GM13976 (cell line): ENCODE measurements around the gene TMEM181.
A peak's percentile ranks its signal among the peaks of the same experiment; 100 is the strongest.
"Not testable (repeated sequence)": the region's sequence is repeated elsewhere in the genome, so short reads cannot be mapped to it uniquely, and the experiment has no call there.

Experiments
- DNase-seq: peaks from one replicate; pipeline ENCODE4 v3.0.0; 2012; ENCODE audit warnings: low spot score
- CTCF ChIP-seq: IDR thresholded peaks from 2 replicates; pipeline ENCODE4 v1.5.1; 2012; ENCODE audit warnings: borderline replicate concordance, mild to moderate bottlenecking; ENCODE audit not compliant: insufficient read depth; ENCODE audit errors: extremely low read depth, missing control alignments, control extremely low read depth
- in situ Hi-C: fragments of 300-500 bp; cut with MboI; formaldehyde crosslinking; loops from one replicate; pipeline ENCODE4 v1.12.0; 2022; ENCODE audit warnings: low sequenced_read_pairs, mixed read lengths, inconsistent platforms; ENCODE audit not compliant: unreplicated experiment

TMEM181 gene

DNA sequence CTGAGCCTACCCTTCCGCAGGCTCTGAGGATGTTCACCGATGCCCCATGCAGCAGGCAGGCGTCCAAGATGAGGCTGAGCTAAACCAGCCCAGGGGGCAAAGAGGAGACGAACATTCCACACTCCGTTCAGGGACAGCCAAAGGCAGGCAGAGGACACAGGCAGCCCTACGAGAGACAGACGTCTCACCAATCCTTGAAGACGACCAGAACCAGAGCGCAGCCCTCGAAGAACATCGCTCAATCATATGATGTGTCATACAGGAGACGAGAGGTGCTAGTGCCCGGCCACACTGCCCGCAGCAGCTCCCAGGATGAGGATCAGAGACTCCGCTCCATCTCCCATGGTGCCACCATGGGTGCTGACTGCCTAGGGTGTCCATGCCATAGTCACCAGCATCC lies 35.6 kb upstream of the TMEM181 start:
- no peak for DNase-seq
- in situ Hi-C loops, result no loop called here
- TF ChIP-seq CTCF, result no peak

DNA sequence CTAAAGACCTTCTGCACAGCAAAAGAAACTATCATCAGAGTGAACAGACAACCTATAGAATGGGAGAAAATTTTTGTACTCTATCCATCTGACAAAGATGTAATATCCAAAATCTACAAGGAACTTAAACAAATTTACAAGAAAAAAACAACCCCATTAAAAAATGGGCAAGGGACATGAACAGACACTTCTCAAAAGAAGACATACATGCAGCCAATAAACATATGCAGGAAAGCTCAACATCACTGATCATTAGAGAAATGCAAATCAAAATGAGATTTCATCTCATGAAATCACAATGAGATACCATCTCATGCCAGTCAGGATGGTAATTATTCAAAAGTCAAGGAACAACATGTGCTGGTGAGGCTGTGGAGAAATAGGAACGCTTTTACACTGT lies 32.0 kb upstream of the TMEM181 start:
- in situ Hi-C loops, DNase-seq: not testable (repeated sequence)

- in situ Hi-C loops, result no loop called here
Measured at GRCh38 chr6:158528826-158529225, 31.1 kb upstream of the TMEM181 start.

GRCh38 chr6:158529629-158530028 lies 30.3 kb upstream of the TMEM181 start:
- DNase-seq, result no peak
- in situ Hi-C loops, result no loop called here
- no peak for TF ChIP-seq CTCF

More at GRCh38 chr6:158528826-158529225, 31.1 kb upstream of the TMEM181 start:
- DNase-seq, result no peak
- TF ChIP-seq CTCF, result no peak

- DNase-seq, result no peak
- in situ Hi-C loops, result no loop called here
- TF ChIP-seq CTCF, result no peak
Measured at GRCh38 chr6:158531566-158531965, 28.3 kb upstream of the TMEM181 start.

DNA sequence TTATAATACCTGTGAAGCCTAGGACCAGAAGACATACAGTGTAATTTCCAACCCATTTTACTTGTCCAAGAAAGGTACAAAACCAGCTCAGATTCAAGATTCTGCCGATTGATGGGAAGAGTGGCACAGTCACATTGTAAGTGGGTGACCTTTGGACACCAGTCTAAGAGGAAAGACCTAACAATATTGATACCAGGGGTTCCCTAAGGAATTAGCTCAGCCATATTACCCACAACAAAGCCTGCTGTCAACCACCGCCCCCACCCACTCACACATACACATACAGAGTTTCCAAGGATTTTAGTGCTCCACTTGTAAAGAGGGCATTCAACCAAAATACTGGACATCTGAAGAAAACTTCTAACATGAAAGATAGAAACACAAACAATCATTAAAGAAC lies 27.9 kb upstream of the TMEM181 start:
- TF ChIP-seq CTCF, result no peak
- in situ Hi-C loops, result no loop called here
- DNase-seq, result no peak

GRCh38 chr6:158536084-158536890 lies 23.6 kb upstream of the TMEM181 start:
- in situ Hi-C loops, result no loop called here
- no peak for TF ChIP-seq CTCF
- peak; percentile 88 for DNase-seq
